Mammary epithelial cell (primary cell): ENCODE results near the gene TBPL1.

Experiments
- CTCF ChIP-seq, 2 donors: IDR thresholded peaks in 1 of 2; conservative IDR thresholded peaks in 1 of 2; 2 replicates each; pipeline ENCODE4 v1.5.1; 2011 to 2012; ENCODE audit warnings: inconsistent platforms in 2 of 2, low read length in 2 of 2, mild to moderate bottlenecking in 2 of 2, control low read depth in 1 of 2, low read depth in 1 of 2; ENCODE audit not compliant: insufficient read depth in 1 of 2; ENCODE audit errors: extremely low read depth in 1 of 2
- EZH2 ChIP-seq: IDR thresholded peaks from 2 replicates; pipeline ENCODE4 v1.6.1; 2012; ENCODE audit warnings: low read length, inconsistent platforms, borderline replicate concordance

DNA sequence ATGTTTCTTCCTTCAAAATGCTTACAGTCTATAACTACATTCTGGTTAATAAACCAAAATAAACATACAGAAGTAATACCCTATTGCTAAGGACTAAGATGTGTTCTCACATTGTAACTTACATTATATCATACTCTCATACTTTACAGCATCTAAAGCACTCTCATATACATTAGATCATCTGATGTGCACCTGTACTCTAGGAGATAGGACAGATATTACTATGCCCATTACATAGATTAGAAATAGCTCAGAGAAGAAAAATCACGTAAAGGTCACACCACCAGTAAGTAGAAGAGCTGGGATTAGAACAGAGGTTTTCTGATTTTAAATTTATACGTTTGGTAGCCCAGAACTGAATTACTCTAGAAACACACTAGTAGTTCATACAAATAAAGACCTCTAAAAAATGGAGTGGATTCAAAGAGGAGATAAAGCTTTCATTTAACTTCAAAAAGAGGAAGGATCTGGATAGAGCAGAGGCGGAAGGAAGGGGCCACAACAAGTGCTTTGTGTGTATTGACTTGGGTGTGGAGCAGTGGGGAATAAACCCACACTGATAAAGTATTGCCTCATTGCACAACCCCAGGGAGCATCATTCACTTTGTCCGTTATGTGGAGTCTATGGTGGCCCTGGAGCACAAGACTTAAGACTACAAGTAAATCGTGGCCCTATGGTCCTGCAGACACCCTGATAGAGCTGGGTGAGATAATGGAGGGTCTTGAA is 68.5 kb downstream of the TBPL1 start:
- TF ChIP-seq CTCF (conservative IDR thresholded peaks at IDR 0.05 in 1 of 2, IDR thresholded peaks at IDR 0.05 in 1 of 2; ENCODE audit: extremely low read depth in 1 of 2, insufficient read depth in 1 of 2, low read depth in 1 of 2, low read length in 2 of 2) = no peak
- TF ChIP-seq EZH2 = no peak
